ENCODE results near the gene OR51I1. TPM values are rescaled to one million over a fixed set of nuclear protein-coding genes. Genes with fewer than 3 reads are reported as not detected.

The OR51I1 gene
- total and polyA plus RNA-seq, 2 of the 13 experiments (the other 11 are each of a cell fraction or from before 2014, with no cell fraction given): 0.09 TPM; not detected in 1

- TF ChIP-seq THAP8 (CRISPR knock-in tag; IDR thresholded peaks at IDR 0.05; ENCODE audit: borderline replicate concordance) (no peak), KMT2A (CRISPR knock-in tag; IDR thresholded peaks at IDR 0.05) (no peak), ZNF329 (CRISPR knock-in tag; IDR thresholded peaks at IDR 0.05; ENCODE audit: low read depth) (no peak), ZMAT3 (CRISPR knock-in tag; conservative IDR thresholded peaks at IDR 0.05) (no peak), JDP2 (CRISPR knock-in tag; IDR thresholded peaks at IDR 0.05; ENCODE audit: borderline replicate concordance) (no peak)
These were observed at the start of gene OR51I1 (continued) for GRCh38 chr11:5441414-5441813.

- no peak for DNase-seq (ENCODE audit: low spot score)
- ChIA-PET CTCF (ENCODE audit: low intra/inter-chr PET ratio, low total read pairs) (no interaction called here), POLR2A (no interaction called here)
- Histone ChIP-seq H2AFZ (ENCODE audit: low read length) (no peak overlapping the region), H3K27ac (ENCODE audit: extremely low read length, insufficient read depth, low read length) (no peak overlapping the region), H3K4me2 (ENCODE audit: low read depth, low read length) (no peak overlapping the region), H3K79me2 (ENCODE audit: insufficient read depth, low read length) (no peaks in the 10 kb centered on the region), H3K36me3 (replicated peaks in 1 of 2; ENCODE audit: control insufficient read depth in 1 of 2, insufficient read depth in 2 of 2, low read length in 2 of 2) (no peaks in the 10 kb centered on the region), H3K4me3 (replicated peaks in 1 of 3; ENCODE audit: insufficient read depth in 1 of 3, low read depth in 2 of 3, low read length in 3 of 3) (no peak overlapping the region), H4K20me1 (ENCODE audit: insufficient read depth, low read length) (no peaks in the 10 kb centered on the region), H3K9me3 (ENCODE audit: low read length) (no peaks in the 10 kb centered on the region), H3K4me1 (ENCODE audit: insufficient read depth, low read length) (no peaks in the 10 kb centered on the region), H3K27me3 (ENCODE audit: control insufficient read depth in 1 of 2, insufficient read depth in 2 of 2, low read length in 2 of 2) (0 out of 5 replicates have a peak, but pooled peaks cover 0 to 2% of the 10 kb centered on the region in 2 experiments), H3K9ac (ENCODE audit: insufficient read depth, low read depth, low read length) (no peak overlapping the region)
- BruUV-seq (replicated peaks): no TSS peak
- no peak for ATAC-seq
- intact Hi-C loops (cut with micrococcal nuclease; ENCODE audit: unreplicated experiment) (no loop called here), in situ Hi-C loops (cut with HindIII; ENCODE audit: extremely low pct_ligation_motif_present, low pct_unique_long_range_greater_than_20kb) (no loop called here)
- TF ChIP-seq, protein P1, sequence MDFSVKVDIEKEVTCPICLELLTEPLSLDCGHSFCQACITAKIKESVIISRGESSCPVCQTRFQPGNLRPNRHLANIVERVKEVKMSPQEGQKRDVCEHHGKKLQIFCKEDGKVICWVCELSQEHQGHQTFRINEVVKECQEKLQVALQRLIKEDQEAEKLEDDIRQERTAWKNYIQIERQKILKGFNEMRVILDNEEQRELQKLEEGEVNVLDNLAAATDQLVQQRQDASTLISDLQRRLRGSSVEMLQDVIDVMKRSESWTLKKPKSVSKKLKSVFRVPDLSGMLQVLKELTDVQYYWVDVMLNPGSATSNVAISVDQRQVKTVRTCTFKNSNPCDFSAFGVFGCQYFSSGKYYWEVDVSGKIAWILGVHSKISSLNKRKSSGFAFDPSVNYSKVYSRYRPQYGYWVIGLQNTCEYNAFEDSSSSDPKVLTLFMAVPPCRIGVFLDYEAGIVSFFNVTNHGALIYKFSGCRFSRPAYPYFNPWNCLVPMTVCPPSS (IDR thresholded peaks at IDR 0.05): no peak
- TF ChIP-seq ZNF598 (CRISPR knock-in tag; IDR thresholded peaks at IDR 0.05; ENCODE audit: borderline replicate concordance) (no peak), BHLHE40 (IDR thresholded peaks at IDR 0.05; ENCODE audit: low read length) (no peak), ARNTL (CRISPR knock-in tag; IDR thresholded peaks at IDR 0.05) (no peak), RCOR2 (CRISPR knock-in tag; IDR thresholded peaks at IDR 0.05) (no peak), CBX2 (IDR thresholded peaks at IDR 0.05; ENCODE audit: low read depth, low read length) (no peak), CBX2 (CRISPR knock-in tag; IDR thresholded peaks at IDR 0.05; ENCODE audit: low read depth) (no peak), ATRX (CRISPR knock-in tag; IDR thresholded peaks at IDR 0.05; ENCODE audit: borderline replicate concordance) (no peak), POLR2AphosphoS5 (IDR thresholded peaks at IDR 0.05; ENCODE audit: low read depth, low read length) (no peak), CBX1 (IDR thresholded peaks at IDR 0.05; ENCODE audit: low read depth) (no peak), RORA (CRISPR knock-in tag; IDR thresholded peaks at IDR 0.05) (no peak), ZNF607 (CRISPR knock-in tag; IDR thresholded peaks at IDR 0.05; ENCODE audit: borderline replicate concordance) (no peak), ZFY (CRISPR knock-in tag; IDR thresholded peaks at IDR 0.05) (no peak), GATAD1 (CRISPR knock-in tag; IDR thresholded peaks at IDR 0.05) (no peak)
- TF ChIP-seq, protein P2, sequence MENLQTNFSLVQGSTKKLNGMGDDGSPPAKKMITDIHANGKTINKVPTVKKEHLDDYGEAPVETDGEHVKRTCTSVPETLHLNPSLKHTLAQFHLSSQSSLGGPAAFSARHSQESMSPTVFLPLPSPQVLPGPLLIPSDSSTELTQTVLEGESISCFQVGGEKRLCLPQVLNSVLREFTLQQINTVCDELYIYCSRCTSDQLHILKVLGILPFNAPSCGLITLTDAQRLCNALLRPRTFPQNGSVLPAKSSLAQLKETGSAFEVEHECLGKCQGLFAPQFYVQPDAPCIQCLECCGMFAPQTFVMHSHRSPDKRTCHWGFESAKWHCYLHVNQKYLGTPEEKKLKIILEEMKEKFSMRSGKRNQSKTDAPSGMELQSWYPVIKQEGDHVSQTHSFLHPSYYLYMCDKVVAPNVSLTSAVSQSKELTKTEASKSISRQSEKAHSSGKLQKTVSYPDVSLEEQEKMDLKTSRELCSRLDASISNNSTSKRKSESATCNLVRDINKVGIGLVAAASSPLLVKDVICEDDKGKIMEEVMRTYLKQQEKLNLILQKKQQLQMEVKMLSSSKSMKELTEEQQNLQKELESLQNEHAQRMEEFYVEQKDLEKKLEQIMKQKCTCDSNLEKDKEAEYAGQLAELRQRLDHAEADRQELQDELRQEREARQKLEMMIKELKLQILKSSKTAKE (CRISPR knock-in tag; IDR thresholded peaks at IDR 0.05; ENCODE audit: borderline replicate concordance): no peak
- no peak for FAIRE-seq
- 2% methylated on average over 5 of the region's 5 CpGs for WGBS (ENCODE audit: low lambda C conversion rate)
These were observed 48.5 kb upstream of the OR51I1 start for GRCh38 chr11:5489576-5490357.

All from HepG2 (cell line).